Measurements from ENCODE around the gene COIL.
"Not testable (repeated sequence)": the region's sequence is repeated elsewhere in the genome, so short reads cannot be mapped to it uniquely, and the experiment has no call there.

Gene COIL

DNA sequence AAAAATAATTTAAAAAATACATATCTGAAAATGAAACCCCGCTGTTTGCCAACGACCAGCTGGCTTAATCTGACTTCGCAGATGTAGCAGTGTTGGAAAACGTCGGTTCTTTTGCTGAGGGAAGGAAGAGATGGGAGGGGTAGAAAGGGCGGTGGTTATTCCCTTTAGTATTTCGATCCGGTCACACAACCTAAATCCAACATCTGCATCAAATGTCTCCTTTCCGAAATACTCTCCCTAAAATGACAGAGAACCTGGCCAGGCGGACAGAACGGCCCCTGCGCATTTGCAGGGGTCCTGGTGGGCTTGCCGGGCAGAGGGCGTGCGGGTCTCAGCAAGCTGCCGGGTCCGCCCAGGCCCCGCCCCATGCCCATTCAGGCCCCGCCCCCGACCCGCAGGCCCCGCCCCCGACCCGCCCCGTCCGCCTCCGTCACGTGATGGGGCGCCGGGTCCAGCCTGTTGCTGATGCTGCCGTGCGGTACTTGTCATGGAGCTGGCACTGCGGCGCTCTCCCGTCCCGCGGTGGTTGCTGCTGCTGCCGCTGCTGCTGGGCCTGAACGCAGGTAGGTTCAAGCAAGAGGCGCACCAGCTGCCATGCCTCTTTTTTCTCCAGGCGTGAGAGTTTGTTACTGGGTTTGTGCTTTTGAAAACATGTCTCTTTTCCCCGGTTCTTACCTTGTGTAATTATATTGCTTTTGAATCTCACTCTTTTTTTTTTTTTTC, 17.0 kb upstream of the COIL start, which contains the start of gene SCPEP1:
Gene SCPEP1, plus strand, starts transcription at position 459 of the 723 bp plus-strand sequence. Its CDS starts 29 bp downstream, at position 488.
- peak; percentile 90 for DNase-seq (ENCODE audit: low spot score)

DNA sequence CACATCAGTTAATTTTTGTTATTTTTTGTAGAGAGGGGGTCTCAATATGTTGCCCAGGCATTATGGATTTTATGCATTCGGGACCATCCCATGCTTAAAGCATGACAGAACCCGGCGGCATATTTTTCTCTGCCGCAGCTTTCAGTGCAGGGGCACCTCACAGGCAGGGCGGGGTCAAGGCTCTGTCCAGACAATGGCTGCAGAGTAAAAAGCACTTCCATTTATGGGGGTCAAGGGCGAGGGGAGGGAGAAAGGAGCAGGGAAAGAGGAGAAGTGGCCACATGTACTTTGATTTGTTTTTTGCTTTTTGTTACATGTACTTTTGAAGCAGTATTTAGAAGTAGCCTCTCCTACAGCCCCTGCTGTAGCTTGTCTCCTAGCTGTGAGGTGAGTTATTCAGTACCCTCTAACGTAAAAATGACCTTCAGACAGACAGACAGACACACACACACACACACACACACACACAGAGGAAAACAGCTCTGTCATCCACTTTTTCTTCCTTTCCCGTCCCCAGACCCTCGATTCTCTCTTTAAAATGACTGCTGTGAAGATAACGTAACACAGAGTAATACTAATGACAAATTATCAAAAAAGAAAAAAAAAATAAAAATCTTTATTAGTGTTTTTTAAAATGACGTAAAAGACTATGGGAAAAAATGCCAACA, 16.2 kb upstream of the COIL start:
- DNase-seq (ENCODE audit: low spot score), result no peak

DNA sequence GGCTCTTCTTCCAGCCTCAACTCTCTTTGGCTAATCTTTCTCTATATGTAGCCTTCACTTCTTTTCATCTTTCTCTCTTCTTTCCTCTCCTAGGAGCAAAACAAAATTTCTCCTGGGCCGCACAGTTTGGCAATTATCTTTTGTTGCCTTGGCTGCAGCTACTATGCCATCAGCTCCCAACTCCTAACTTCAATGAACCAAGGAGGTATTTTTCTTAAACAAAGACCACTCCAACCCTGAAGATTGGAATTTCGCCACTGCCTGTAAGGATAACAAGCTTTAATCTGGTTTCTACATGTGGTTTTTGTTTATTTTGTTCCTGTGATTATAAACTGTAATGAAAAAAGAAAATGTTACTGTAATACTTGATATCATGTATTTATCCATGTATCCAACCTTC, 14.8 kb upstream of the COIL start:
- DNase-seq (ENCODE audit: low spot score), result no peak

DNA sequence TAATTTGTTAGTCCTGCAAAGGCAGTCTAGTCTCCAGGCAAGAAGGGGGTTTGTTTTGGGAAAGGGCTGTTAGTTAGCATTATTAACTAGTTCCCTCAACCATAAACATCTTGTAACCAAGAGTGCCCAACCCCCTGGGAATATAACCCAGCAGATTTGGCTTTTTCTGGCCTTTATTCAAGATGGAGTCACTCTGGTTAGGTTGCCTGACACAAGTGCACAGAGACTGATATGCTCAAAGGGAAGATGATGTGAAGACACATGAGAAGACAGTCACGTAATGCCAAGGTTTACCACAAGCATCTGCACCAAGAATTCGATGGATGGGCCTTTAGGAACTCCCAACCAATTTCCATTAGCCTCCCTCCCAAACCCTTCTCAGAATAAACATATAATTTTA, 13.2 kb upstream of the COIL start:
- DNase-seq (ENCODE audit: low spot score), result no peak

DNA sequence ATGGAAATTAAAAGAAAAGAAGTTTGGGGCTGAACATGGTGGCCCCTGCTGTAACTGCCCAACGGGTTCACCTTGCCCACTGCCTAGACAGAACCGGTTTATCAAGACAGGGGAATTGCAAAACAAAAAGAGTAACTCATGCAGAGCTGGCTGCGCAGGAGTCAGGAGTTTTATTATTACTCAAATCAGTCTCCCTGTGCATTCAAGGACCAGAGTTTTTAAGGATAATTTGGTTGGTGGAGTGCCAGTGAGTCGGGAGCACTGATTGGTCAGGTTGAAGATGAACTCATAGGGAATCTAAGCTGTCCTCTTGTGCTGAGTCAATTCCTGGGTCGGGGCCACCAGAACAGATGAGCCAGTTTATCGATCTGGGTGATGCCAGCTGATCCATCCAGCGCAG, 12.7 kb upstream of the COIL start:
- DNase-seq (ENCODE audit: low spot score), result no peak

DNA sequence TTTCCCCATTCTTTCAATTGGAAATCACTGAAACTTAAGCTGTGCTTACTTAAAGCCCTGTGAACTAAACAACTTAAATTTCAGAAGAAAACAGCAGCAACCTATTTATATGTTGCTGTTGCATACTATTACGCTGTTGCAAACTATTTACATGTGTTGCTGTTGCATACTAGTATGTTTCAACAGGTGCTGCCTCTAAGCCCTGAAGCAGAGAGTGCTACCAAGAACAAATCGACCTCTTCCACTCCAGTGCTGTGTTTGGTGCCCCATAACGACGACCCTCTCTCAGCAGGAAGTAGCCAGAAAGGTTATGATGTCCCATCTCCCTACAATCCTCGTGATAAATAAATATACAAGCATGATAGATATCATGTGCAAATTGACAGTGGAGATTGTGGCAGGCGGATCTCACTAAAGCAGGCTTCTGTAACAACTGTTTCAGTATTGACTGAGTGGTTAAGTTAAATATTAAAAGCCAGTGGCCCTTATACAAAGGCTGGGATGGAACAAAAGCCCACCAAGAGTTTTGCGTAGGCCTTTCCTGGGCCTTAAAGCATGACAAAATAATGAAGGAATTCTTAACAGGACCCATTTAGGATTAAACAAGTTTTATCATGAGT, 11.4 kb upstream of the COIL start:
- no peak for DNase-seq (ENCODE audit: low spot score)

DNA sequence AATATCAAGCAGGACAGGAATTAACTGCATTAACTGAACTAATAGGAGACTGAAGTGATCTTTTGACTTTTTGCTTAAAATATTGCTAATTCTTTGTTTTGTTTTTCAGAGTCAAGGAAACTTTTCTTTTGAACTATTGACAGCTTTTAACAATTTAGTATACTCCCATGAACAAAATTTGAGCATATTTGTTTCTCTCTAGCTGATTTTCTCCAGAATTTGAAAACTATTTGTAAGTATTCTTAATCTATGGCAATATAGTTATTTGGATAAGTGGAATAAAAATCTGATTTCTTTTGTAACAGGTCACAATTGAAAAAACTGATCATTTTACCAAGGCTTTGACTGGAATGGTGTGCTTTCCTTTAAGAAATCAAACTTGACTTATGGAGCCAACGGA, 10.1 kb upstream of the COIL start:
- DNase-seq (ENCODE audit: low spot score), result no peak

DNA sequence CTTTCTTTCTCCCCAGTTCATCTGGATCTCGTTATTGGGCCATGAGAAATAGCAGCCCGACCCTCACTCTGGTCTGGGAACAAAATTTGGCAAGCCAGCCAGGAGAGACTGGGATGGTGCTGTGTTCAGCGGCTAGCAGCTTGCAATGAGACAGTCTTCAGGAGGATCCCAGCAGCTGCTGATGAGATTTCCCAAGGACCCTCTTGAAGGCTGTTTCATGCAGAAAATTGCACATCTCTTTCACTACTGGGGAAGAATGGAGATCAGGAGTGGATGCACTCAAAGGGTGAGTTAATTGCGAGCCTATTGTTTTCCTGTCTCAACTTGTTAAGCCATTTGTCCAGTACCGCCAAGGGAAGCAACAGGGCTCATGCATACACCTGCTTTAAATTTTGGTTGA, 5.5 kb upstream of the COIL start:
- DNase-seq (ENCODE audit: low spot score), result no peak

DNA sequence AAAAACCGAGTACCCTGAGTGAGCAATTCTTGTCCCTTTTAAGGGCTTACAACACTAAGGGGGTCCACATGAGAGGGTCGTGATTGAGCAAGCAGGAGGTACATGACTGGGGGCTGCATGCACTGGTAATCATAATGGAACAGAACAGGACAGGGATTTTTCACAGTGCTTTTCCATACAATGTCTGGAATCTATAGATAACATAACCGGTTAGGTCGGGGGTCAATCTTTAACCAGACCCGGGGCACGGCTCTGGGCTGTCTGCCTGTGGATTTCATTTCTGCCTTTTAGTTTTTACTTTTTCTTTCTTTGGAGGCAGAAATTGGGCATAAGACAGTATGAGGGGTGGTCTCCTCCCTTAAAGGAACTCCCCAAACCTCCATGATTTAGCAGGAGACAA, 4.8 kb upstream of the COIL start:
- not testable (repeated sequence) for DNase-seq (ENCODE audit: low spot score)

DNA sequence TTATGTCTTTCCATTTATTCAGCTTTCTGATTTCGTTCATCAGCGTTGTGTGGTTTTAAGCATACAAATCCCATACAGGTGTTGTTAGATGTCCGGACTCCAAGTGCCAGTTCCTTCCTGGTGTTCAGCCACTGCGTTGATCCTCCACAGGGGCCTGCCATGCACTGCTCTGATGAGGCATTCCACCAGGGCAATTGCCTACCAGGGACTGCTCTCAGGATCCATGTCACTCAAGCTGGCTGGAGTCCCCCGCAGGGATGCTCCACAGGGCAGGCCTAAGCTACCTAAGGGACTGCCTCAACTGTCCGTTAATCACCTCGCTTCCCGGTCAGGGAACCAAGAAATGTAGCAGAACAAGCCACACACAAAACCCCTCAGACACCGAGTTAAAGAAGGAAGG, 4.4 kb upstream of the COIL start:
- not testable (repeated sequence) for DNase-seq (ENCODE audit: low spot score)

DNA sequence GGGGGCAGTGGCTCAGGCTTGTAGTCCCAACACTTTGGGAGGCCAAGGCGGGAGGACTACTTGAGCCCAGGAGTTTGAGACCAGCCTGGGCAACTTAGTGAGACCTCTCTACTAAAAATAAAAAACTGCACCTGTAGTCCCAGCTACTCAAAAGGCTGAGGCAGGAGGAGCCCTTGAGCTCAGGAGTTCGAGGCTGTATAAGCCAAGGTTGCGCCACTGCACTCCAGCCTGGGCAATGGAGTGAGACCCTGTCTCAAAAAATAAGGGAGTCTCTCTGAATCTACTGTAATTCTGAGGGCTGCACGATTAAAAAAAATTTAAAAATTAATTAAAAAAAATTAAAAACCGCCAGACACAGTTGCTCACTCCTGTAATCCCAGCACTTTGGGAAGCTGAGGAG, 3.9 kb downstream of the COIL start:
- no peak for DNase-seq (ENCODE audit: low spot score)

DNA sequence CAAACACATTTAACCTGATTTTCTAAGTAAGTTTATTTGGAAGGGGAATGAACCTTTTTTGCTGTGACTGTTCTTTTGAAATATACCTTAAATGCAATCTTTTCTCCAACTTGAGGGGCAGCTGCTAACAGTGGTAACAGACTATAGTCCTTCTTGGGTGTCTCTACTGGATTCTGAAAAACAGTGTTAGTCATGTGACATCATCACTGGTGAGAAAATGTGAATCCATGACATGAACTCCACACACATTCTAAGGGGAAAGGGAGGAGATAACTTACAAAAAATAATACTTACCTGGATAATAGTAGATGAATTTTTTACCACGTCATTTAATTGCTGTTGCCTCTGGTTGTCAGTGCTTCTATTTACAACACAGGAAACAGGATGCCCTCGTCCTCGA, 11.3 kb downstream of the COIL start:
- no peak for DNase-seq (ENCODE audit: low spot score)

DNA sequence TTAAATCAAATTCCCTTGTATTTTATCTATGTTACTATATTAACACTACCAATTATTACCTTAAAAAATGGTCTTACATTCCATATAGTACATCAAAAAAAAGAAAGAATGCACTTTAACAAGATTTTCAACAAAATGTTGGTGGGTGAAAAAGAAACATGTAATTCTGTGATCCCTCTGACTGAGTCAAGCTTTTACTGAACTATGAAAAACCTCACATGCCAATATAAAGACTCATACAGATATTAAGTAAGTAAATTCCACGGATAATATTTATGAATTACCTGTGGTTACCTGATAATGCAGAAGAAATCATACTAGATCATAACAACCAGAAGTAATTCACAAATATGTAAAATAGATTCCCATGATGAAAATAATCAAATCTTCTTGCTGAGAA, 12.4 kb downstream of the COIL start:
- DNase-seq (ENCODE audit: low spot score), result no peak

DNA sequence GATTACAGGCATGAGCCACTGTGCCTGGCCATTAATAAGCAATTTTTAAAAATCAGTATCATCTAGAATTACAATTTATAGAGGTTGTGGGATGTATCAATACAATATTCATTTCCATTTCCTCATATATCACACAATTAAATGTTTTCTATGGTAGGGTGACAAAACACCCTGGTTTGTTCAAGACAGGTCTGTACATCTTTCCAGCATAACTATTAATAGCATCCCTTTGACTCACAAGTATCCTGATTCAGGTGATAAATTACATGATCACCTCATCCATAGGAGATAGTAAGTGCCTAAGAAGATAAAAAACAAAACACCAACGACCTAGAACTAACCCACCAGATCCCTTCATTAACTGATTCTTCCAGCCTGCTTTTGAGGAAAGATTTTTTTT, 13.1 kb downstream of the COIL start:
- no peak for DNase-seq (ENCODE audit: low spot score)

DNA sequence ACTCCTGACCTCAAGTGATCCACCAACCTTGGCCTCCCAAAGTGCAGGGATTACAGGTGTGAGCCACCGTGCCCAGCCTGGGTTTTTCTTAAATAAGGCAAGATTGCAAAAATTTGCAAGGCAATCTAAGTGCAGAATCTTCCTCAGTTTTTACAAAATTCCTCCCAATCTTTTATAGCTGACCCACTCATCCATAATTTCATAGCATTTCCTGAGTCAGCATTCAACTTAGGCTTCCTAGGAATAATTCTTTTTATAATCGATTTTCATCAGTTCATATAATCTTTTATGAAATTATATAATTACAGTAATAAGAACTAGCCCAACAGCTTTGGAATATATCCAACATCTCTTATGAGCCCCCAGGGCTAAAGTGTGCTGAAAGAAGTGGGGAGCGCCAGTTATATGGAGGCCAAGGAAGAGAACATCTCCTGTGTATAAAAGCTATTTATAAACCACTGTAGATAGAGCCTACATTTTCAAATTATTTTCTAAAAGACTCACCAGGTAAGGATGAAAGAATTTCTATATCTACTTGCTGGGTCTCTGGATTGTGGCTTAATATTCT, 14.8 kb downstream of the COIL start:
- no peak for DNase-seq (ENCODE audit: low spot score)

DNA sequence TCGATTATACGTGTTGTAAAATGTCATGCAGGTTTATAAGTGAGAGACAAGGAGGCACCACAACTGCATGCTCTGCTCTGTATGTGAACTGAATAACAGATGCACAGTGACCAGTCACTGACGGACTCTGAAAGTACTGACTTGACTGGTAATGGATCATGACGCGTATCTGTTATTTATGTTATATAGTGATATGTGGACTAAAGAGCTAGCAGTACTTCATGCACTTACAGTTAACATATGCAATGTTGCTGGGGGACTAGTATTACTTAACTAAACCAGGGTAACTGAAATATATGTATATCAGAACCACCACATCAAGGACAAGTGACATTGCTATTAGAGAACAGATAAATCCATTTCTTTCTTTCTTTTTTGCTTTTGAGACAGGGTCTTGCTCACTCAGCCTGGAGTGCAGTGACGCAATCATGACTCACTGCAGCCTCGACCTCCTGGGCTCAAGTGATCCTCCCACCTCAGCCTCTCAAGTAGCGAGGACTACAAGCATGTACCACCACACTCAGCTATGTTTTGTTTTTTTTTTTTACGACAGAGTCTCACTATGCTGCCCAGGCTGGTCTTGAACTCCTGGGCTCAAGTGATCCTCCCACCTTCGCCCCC, 17.2 kb downstream of the COIL start:
- no peak for DNase-seq (ENCODE audit: low spot score)

DNA sequence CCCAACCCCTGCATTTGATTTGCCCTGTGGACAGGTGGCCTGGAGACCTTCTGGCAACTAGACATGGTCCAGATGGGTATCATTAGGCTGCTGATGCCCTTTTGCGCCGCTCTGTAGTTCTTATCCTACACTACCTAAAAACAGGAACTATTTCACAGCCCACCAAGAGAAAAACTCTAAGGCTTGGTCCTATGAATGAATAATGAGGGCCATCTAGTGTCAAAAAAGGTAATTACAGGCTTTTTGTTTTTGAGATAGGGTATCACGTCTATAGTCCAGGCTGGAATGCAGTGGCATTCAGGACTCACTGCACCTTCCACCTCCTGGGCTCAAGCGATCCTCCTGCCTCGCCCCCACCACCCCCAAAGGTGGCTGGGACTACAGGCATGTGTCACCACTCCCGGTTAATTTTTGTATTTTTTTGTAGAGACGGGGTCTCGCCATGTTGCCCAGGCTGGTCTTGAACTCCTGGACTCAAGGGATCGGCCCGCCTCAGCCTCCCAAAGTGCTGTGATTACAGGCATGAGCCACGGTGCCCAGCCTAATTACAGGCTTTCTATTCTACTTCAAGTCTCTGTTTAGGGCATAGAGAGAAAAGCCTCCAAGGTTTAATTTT, 20.9 kb downstream of the COIL start:
- DNase-seq (ENCODE audit: low spot score), result peak; percentile 83

DNA sequence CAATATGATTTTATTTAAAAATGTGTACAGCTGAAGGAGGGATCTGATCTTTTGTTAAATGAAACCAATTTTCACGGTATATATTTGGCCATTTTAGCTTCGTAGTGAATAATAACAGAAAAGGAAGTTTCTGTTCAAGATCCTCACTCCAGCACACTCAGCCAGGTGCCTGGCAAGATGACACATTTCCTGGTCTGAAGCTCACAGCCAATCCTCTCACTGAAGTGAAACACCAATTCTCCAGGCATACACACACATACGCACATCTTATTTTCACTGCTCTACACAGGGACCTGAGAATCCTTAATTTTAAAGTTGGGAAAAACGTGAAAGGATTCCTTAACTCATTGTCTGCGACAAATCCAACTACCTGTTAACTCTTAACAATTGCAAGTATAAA, 22.6 kb downstream of the COIL start:
- DNase-seq (ENCODE audit: low spot score), result not testable (repeated sequence)

DNA sequence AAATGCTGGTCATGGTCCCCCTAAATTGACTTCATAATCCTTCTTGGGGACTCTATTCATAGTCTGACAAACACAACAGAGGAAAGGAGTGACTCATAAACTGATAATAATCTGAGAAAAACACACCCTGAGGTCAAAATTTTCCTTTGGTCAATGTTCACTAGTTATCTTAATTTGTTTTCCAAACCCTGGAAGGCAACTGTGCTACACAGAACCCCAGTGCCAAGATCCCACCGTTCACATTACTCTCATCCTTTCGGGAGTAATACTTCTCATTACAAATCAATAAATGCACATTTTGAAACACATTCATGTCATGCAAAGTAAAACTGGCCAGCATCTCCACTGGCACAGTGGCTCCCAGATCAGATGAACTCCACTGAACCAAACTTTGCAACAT, 23.2 kb downstream of the COIL start:
- DNase-seq (ENCODE audit: low spot score), result no peak

DNA sequence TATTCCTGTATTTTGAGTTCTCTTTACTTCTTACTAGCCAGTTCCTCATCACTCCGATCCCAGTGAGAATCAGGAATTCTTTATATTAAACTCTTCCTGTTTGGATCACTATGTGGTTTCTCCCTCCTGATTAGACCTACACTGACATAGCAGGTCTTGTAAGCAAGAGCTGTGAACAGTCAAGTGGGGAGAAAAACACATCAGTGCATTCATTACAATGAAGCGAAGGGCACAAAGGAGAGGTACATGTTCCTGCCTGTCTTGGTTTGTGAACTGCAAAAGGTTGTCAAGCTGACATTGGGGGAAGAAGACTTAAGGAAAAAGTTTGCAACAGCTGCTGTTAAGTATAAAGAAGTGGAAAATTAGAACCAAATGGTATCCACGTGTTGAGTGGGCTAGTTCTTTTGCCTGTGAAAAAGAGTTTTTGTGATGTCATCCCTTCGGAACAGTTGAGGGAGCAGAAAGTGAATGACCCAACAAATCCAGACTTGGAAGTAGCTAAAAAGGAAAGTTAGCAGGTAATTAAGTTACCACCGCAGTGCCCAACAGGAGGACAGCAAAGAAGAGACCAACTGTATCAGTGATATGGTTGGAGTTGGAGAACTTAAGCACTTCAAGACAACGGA, 24.0 kb downstream of the COIL start:
- DNase-seq (ENCODE audit: low spot score), result no peak

DNA sequence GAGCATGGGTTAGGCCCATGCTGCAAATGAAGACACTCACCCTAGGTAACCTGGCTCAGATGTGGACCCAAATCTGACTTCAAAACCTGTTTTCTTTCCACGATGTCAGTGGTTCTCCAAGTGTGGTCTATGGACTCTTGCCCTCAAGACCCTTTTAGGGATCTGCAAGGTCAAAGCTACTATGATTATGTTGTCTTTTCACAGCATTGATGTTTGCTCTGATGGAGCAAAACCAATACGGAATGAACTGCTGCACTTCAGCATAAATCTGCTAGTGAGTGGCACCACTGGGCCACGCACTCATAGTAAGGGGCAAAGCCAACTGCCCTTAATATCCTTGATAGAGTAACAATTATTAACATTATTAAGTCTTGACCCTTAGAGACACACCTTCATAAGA, 25.4 kb downstream of the COIL start:
- no peak for DNase-seq (ENCODE audit: low spot score)

DNA sequence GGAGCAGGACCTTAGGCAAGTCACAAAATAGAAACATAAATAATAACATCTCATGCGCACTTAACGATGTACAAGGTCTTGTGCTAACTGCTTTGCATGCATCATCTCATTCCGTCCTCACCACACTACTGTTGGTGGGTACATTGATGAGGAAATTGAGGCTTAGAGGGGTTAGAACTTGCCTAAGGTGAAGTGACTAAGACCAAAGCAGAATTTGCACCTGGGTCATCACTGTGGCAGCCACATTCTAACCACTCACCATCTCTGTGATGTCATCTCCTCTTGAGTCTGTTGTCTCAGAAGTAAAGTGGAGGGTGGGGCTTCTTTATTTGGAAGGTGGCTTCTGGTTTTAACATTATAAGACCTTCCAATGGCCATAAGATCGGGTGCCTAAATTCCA, 26.6 kb downstream of the COIL start:
- no peak for DNase-seq (ENCODE audit: low spot score)

Data from hematopoietic multipotent progenitor cell treated with erythropoietin and hydrocortisone succinate and interleukin-3 and kit ligand, for 17 days (in vitro differentiated cells).